Measurements from ENCODE around the gene ZFAND3.

Gene ZFAND3, protein sequence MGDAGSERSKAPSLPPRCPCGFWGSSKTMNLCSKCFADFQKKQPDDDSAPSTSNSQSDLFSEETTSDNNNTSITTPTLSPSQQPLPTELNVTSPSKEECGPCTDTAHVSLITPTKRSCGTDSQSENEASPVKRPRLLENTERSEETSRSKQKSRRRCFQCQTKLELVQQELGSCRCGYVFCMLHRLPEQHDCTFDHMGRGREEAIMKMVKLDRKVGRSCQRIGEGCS

DNA sequence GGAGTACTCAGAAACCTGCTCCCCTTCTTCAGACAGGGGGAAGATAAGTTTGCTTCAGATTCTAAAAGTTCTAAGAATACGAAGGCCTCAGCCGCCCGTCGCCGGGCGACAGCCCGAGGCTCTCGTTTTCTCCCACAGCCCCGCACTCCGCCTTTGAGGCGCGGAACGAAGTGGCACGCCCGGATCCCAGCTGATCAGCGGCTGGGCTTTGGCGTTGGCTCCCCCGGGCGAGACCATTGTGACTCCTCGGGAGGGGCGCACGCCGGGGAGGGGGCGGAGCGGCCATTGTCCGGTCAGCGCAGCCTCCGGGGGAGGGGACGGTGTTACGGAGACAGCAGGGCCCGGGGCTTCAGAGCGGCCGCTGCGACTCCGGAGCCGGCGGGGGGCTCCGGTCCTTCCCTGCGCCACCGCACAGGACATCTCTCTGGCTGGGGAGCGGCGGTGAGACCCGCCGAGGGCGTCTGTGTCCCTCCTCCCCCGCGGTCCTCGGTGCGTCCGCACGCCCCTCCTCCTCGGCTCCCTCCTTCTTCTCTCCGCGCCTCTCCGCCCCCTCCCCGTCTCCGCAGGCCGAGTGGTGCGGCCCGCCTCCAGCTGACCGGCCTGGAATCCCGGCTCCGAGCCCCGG, at the start of gene ZFAND3:
TSS of gene ZFAND3 (plus strand) at position 551 of the 625 bp plus-strand sequence. CDS start 219 bp downstream, outside the sequence.
- TF ChIP-seq, protein P1, sequence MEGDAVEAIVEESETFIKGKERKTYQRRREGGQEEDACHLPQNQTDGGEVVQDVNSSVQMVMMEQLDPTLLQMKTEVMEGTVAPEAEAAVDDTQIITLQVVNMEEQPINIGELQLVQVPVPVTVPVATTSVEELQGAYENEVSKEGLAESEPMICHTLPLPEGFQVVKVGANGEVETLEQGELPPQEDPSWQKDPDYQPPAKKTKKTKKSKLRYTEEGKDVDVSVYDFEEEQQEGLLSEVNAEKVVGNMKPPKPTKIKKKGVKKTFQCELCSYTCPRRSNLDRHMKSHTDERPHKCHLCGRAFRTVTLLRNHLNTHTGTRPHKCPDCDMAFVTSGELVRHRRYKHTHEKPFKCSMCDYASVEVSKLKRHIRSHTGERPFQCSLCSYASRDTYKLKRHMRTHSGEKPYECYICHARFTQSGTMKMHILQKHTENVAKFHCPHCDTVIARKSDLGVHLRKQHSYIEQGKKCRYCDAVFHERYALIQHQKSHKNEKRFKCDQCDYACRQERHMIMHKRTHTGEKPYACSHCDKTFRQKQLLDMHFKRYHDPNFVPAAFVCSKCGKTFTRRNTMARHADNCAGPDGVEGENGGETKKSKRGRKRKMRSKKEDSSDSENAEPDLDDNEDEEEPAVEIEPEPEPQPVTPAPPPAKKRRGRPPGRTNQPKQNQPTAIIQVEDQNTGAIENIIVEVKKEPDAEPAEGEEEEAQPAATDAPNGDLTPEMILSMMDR (IDR thresholded peaks at IDR 0.05): no peak

DNA sequence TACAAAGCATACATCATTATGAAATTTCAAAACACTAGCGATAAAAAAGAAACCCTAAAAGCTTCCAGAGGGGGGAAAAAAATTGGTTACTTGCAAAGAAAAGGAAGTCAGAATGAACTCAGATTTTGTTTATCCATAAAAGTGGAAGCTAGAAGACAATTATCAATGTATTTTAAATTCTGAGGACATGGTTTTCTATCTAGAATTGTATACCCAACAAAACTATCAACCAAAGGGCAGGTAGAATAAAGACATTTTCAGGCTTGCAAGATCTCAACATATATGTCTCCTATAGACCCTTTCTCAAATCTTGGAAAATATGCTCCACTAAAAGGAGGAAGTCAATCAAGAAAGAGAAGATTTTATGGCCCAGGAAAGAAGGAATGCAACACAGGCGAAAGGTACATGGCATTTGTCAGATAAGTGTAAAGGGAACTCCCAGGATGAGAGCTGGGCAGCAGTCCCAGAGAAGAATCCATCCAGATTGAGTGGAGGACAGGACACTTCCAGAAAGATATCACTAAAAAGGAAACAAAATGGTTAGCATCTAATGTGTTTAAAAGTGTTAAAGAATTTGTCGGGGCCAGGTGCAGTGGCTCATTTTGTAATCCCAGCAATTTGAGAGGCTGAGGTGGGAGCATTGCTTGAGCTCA, 45.4 kb upstream of the ZFAND3 start:
- TF ChIP-seq, protein P1 (IDR thresholded peaks at IDR 0.05): no peak

DNA sequence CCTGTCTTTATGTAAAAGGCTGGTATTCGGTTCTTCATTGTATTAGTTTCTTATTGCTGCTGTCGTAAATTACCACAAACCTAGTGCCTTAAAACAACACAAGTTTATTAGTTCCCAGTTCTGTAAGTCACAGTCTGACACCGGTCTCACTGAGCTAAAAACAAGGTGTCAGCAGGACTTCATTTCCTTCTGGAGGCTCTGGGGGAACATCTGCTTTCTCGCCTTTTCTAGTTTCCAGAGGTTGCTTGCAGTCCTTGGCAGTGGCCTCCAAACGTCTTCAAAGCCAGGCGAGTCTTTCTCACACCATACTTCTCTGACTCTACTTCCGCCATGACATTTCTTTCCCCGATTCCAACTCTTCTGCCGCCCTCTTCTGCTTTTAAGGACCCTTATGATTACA, 43.0 kb upstream of the ZFAND3 start:
- TF ChIP-seq, protein P1 (IDR thresholded peaks at IDR 0.05): no peak

DNA sequence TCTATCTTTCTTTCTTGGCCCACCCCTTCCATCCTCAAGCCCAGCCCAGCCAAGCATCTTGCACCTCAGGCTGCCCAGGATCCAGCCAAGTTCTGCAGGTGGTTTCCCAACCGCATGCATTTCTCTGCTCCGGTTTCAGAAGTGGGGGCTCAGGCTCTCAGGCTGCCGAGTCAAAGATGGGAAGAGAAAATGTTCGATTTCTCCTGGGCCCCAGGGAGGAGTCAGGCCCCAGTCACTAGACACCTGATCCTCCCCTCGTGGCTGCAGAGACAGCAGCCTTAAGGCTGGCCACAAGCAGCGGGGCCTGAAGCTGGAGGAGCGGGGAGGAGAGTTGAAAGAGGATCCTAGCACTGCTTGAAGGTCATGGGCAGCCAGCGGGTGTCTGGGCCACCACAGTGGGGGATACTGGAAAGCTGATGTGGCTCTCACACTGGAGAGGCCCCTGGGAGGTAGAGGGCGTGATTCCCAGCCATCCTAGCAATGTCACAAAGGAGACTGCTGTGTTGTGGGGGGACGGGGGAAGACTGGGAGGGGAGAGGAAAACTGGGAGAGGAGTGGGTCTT, 42.2 kb upstream of the ZFAND3 start:
- TF ChIP-seq, protein P1 (IDR thresholded peaks at IDR 0.05): no peak

DNA sequence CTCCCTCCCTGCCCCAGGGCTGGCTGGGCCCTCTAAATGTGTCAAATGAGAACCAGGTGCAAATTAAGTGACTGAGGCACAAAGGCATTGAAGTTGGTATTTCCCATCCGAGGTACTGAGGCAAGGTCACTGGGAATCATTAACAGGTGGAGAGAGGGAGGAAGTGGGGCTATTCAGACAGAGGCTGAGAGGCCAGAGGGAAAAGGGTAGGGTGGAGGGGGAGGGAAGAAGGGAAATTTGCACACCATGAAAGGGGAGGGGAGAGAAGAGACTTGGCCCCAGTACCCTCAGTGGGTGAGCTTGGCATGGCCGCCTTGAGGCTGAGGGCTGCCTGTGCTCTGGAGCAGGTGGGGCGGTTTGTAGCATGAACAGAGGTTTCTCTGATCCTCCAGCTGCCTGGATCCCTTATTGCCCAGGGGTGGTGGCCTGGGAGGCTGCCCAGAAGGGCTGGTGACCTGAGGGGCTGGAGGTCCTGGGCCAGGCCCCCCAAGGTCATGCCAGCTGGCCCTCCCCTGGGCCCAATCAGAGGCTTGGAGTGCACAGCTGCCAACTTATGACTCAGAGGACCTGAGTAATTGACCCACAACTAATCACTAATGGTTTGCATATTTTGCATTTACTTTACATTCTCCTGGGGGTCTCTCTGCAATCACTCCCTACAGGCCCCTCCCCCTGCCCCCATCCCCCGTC, 40.3 kb upstream of the ZFAND3 start:
- TF ChIP-seq, protein P1 (IDR thresholded peaks at IDR 0.05): no peak

DNA sequence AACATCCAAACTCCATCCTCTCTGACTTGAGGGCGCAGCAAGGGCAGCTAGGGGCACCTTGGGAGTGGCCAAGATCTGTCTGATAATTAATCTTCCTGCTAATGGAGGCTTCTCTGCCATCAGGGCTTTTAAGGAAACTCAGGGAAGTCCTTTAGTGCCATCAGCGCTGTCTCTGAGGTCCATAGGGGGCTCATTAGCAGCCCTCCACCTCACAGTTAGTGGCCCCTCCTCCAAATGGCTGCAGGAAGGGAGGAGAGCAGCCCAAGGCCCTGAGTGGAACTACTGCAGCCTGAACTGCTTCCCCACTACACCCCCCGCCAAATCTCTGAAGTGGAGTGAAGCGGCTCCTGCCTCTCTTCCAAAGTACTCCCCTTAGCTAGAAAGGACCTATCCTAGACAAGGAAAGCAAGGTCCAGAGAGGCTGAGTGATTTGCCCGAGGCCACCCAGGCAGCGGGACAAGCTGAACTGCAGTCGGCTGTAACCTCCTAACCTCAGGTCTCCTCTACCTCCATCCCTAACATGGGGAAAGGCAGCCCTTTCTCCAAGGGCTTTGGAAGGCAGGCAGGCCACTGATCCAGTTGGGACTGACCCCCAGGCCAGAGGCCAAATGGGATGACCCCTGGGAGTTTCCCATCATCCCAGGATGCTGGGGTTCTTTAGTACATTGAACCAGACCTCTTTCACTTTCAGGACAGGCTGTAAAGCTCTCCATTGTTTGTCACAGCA, 39.5 kb upstream of the ZFAND3 start:
- TF ChIP-seq, protein P1 (IDR thresholded peaks at IDR 0.05): no peak

DNA sequence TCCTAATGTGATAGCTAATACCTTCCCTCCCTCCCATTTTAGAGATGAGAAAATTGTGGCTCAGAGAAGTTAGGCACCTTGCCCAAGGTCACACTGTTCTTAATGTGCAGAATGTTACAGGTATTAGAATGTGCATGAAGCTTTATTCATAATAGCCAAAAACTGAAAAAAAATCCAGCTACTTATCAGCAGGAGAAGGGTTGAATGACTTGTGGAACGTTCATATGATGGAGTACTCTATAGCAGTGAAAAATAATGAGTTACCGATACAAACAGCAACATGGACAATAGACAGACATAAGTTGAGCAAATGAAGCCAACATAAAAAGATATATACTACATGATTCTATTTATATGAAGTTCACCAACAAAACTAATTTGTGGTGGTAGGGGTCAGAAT, 37.7 kb upstream of the ZFAND3 start:
- TF ChIP-seq, protein P1 (IDR thresholded peaks at IDR 0.05): no peak

All from LNCAP (cell line).